ENCODE results near the gene PPFIA4.

The PPFIA4 gene

GRCh38 chr1:203051841-203052324 lies 25.6 kb downstream of the PPFIA4 start:
- H3K4me3 ChIP-seq (ENCODE audit: control insufficient read depth, low read depth, low read length), result no peak overlapping the region
- DNase-seq (ENCODE audit: low read depth), result no peak

DNA sequence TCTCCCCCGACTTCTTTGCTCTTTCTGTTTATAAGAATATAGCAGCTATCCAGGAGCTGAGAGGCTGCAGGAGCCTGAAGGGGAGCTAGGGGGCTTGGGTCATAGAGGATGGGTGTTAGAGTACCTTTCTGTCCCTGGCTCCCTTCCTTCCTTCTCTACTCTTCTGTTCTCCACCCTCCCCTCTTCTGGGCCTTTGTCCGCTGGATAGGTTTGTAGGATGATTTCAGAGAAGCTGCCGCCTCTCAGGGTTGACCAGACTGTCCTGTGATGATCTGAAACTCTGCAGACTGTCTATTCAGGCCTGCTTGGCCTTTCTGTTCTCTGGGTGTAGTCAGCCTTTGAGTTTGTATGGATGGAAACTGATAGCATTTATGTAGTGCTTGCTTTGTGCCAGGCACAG lies 26.3 kb downstream of the PPFIA4 start:
- TF ChIP-seq, protein P1, sequence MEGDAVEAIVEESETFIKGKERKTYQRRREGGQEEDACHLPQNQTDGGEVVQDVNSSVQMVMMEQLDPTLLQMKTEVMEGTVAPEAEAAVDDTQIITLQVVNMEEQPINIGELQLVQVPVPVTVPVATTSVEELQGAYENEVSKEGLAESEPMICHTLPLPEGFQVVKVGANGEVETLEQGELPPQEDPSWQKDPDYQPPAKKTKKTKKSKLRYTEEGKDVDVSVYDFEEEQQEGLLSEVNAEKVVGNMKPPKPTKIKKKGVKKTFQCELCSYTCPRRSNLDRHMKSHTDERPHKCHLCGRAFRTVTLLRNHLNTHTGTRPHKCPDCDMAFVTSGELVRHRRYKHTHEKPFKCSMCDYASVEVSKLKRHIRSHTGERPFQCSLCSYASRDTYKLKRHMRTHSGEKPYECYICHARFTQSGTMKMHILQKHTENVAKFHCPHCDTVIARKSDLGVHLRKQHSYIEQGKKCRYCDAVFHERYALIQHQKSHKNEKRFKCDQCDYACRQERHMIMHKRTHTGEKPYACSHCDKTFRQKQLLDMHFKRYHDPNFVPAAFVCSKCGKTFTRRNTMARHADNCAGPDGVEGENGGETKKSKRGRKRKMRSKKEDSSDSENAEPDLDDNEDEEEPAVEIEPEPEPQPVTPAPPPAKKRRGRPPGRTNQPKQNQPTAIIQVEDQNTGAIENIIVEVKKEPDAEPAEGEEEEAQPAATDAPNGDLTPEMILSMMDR (conservative IDR thresholded peaks at IDR 0.05; ENCODE audit: control insufficient read depth, insufficient read depth, low read depth, low read length), result no peak
- DNase-seq (ENCODE audit: low read depth), result no peak
- H3K4me3 ChIP-seq (ENCODE audit: control insufficient read depth, low read depth, low read length), result no peak overlapping the region

More at GRCh38 chr1:203051841-203052324, 25.6 kb downstream of the PPFIA4 start:
- TF ChIP-seq, protein P1 (conservative IDR thresholded peaks at IDR 0.05; ENCODE audit: control insufficient read depth, insufficient read depth, low read depth, low read length), result no peak

- no peak overlapping the region for H3K4me3 ChIP-seq (ENCODE audit: control insufficient read depth, low read depth, low read length)
- TF ChIP-seq, protein P1 (conservative IDR thresholded peaks at IDR 0.05; ENCODE audit: control insufficient read depth, insufficient read depth, low read depth, low read length), result no peak
- no peak for DNase-seq (ENCODE audit: low read depth)
Observed at GRCh38 chr1:203054184-203054583, 27.9 kb downstream of the PPFIA4 start.

- TF ChIP-seq, protein P1 (conservative IDR thresholded peaks at IDR 0.05; ENCODE audit: control insufficient read depth, insufficient read depth, low read depth, low read length), result no peak
- no peak overlapping the region for H3K4me3 ChIP-seq (ENCODE audit: control insufficient read depth, low read depth, low read length)
- no peak for DNase-seq (ENCODE audit: low read depth)
Observed at GRCh38 chr1:203054642-203055041, 28.4 kb downstream of the PPFIA4 start.

- TF ChIP-seq, protein P1 (conservative IDR thresholded peaks at IDR 0.05; ENCODE audit: control insufficient read depth, insufficient read depth, low read depth, low read length), result no peak
- no peak overlapping the region for H3K4me3 ChIP-seq (ENCODE audit: control insufficient read depth, low read depth, low read length)
- DNase-seq (ENCODE audit: low read depth), result no peak
Observed at GRCh38 chr1:203055161-203055799, 29.0 kb downstream of the PPFIA4 start.

- no peak for DNase-seq (ENCODE audit: low read depth)
- TF ChIP-seq, protein P1 (conservative IDR thresholded peaks at IDR 0.05; ENCODE audit: control insufficient read depth, insufficient read depth, low read depth, low read length), result no peak
- no peak overlapping the region for H3K4me3 ChIP-seq (ENCODE audit: control insufficient read depth, low read depth, low read length)
Observed at GRCh38 chr1:203056012-203056411, 29.7 kb downstream of the PPFIA4 start.

Measured in fibroblast of mammary gland (primary cell).